Activated CD4-positive, alpha-beta T cell treated with anti-CD3 and anti-CD28 coated beads, Interleukin-2, amount 50 U/mL, for 24 hours (primary cell): ENCODE measurements around the gene CENPH.
"Not testable (repeated sequence)": the region's sequence is repeated elsewhere in the genome, so short reads cannot be mapped to it uniquely, and the experiment has no call there.

Experiments
- DNase-seq, 2 donors: peaks; one replicate each; pipeline ENCODE4 v3.0.0-alpha.2; 2020; ENCODE audit warnings: low read depth in 1 of 2, low spot score in 1 of 2

Gene CENPH

GRCh38 chr5:69250593-69250992 lies 61.2 kb downstream of the CENPH start:
- DNase-seq, result no peak

GRCh38 chr5:69252437-69252836 lies 63.1 kb downstream of the CENPH start:
- no peak for DNase-seq

- not testable (repeated sequence) for DNase-seq
Measured at GRCh38 chr5:69255940-69256339, 66.6 kb downstream of the CENPH start.

- DNase-seq, result no peak
Measured at GRCh38 chr5:69257577-69257976, 68.2 kb downstream of the CENPH start.
